Measurements from ENCODE around the gene AHRR. TPM values are rescaled to one million over a fixed set of nuclear protein-coding genes. Genes with fewer than 3 reads are reported as not detected.
A peak's percentile ranks its signal among the peaks of the same experiment; 100 is the strongest.

The AHRR gene
- total RNA-seq, 1 donor from 2014 or later, result 6.1 TPM

GRCh38 chr5:462051-462481 lies 140.6 kb downstream of the AHRR start:
- ATAC-seq (ENCODE audit: low read depth) (no peak), DNase-seq (peak; percentile 10)
- TF ChIP-seq CTCF (IDR thresholded peaks at IDR 0.05), result no peak
- no peaks in the 10 kb centered on the region for H3K9me3 Mint-ChIP-seq
- H3K4me3 Mint-ChIP-seq, result no peak overlapping the region
- no peak overlapping the region for H3K27ac Mint-ChIP-seq
- H3K36me3 Mint-ChIP-seq (ENCODE audit: low read depth), result peaks cover 71% of the 10 kb centered on the region
- CTCF ChIA-PET, result no interaction called here
- POLR2A ChIA-PET, result interaction anchor here (0.7 kb wide), 1 partner anchor 15 kb away, joined by 5 read pairs; no protein-coding TSS in a partner anchor
- intact Hi-C loops (cut with micrococcal nuclease), result no loop called here
- H3K27me3 Mint-ChIP-seq, result no peaks in the 10 kb centered on the region
- H3K4me1 Mint-ChIP-seq, result peaks cover 42% of the 10 kb centered on the region

- H3K36me3 Mint-ChIP-seq (ENCODE audit: low read depth), result peaks cover 61% of the 10 kb centered on the region
- POLR2A ChIA-PET, result interaction anchor here (0.9 to 1.1 kb wide), 2 partner anchors 67 to 192 kb away, joined by 3 read pairs; no protein-coding TSS in a partner anchor
- H3K9me3 Mint-ChIP-seq, result no peaks in the 10 kb centered on the region
- DNase-seq (peak; percentile 1), ATAC-seq (ENCODE audit: low read depth) (no peak)
- no peak overlapping the region for H3K4me3 Mint-ChIP-seq
- H3K27ac Mint-ChIP-seq, result no peak overlapping the region
- no peaks in the 10 kb centered on the region for H3K27me3 Mint-ChIP-seq
- CTCF ChIA-PET, result no interaction called here
- peaks cover 42% of the 10 kb centered on the region for H3K4me1 Mint-ChIP-seq
- TF ChIP-seq CTCF (IDR thresholded peaks at IDR 0.05), result no peak
- intact Hi-C loops (cut with micrococcal nuclease), result no loop called here
Measured at GRCh38 chr5:463301-463700, 141.8 kb downstream of the AHRR start.

- H3K36me3 Mint-ChIP-seq (ENCODE audit: low read depth), result peaks cover 55% of the 10 kb centered on the region
- ChIA-PET CTCF (no interaction called here), POLR2A (interaction anchor here (0.9 to 1.2 kb wide), 3 partner anchors 9 to 193 kb away, joined by 3 read pairs; no protein-coding TSS in a partner anchor)
- peak overlapping the region; percentile 13 for H3K27ac Mint-ChIP-seq
- intact Hi-C loops (cut with micrococcal nuclease), result loop anchor here (1.0 to 2.0 kb wide), 3 partner anchors 8 to 61 kb away; no protein-coding TSS in a partner anchor
- H3K27me3 Mint-ChIP-seq, result no peaks in the 10 kb centered on the region
- no peak overlapping the region for H3K4me3 Mint-ChIP-seq
- H3K9me3 Mint-ChIP-seq, result no peaks in the 10 kb centered on the region
- DNase-seq (peak; percentile 61), ATAC-seq (ENCODE audit: low read depth) (peak; percentile 95)
- H3K4me1 Mint-ChIP-seq, result peaks cover 37% of the 10 kb centered on the region
- no peak for TF ChIP-seq CTCF (IDR thresholded peaks at IDR 0.05)
Measured at GRCh38 chr5:463952-464351, 142.4 kb downstream of the AHRR start.

GRCh38 chr5:464446-464842 lies 142.9 kb downstream of the AHRR start:
- no peak for DNase-seq
- CTCF ChIA-PET, result no interaction called here
- Mint-ChIP-seq H3K9me3 (no peaks in the 10 kb centered on the region), H3K4me1 (peaks cover 32% of the 10 kb centered on the region), H3K36me3 (ENCODE audit: low read depth) (peaks cover 50% of the 10 kb centered on the region), H3K27ac (peak overlapping the region; percentile 13), H3K4me3 (no peak overlapping the region), H3K27me3 (no peaks in the 10 kb centered on the region)
- ATAC-seq (ENCODE audit: low read depth), result no peak
- TF ChIP-seq CTCF (IDR thresholded peaks at IDR 0.05), result no peak
- POLR2A ChIA-PET, result interaction anchor here (0.9 to 1.2 kb wide), 3 partner anchors 9 to 193 kb away, joined by 3 read pairs; no protein-coding TSS in a partner anchor
- intact Hi-C loops (cut with micrococcal nuclease), result loop anchor here (1.0 to 2.0 kb wide), 3 partner anchors 8 to 62 kb away; no protein-coding TSS in a partner anchor

GRCh38 chr5:464843-465590 lies 143.5 kb downstream of the AHRR start:
- DNase-seq (no peak), ATAC-seq (ENCODE audit: low read depth) (no peak)
- H3K9me3 Mint-ChIP-seq, result no peaks in the 10 kb centered on the region
- no peaks in the 10 kb centered on the region for H3K27me3 Mint-ChIP-seq
- H3K4me1 Mint-ChIP-seq, result peaks cover 28% of the 10 kb centered on the region
- peaks cover 44% of the 10 kb centered on the region for H3K36me3 Mint-ChIP-seq (ENCODE audit: low read depth)
- POLR2A ChIA-PET, result interaction anchor here (1.2 to 1.4 kb wide), 2 partner anchors 8 to 21 kb away, joined by 3 read pairs; no protein-coding TSS in a partner anchor
- intact Hi-C loops (cut with micrococcal nuclease), result loop anchor here (1.0 to 2.0 kb wide), 3 partner anchors 7 to 62 kb away; no protein-coding TSS in a partner anchor
- TF ChIP-seq CTCF (IDR thresholded peaks at IDR 0.05), result no peak
- CTCF ChIA-PET, result no interaction called here
- no peak overlapping the region for H3K4me3 Mint-ChIP-seq
- no peak overlapping the region for H3K27ac Mint-ChIP-seq

All from activated B cell treated with CpG ODN at 0.5 μM for 24 hours (primary cell).